Neutrophil (primary cell): ENCODE results near the gene SLC25A39.

Experiments used
- H3K27ac ChIP-seq: fragments of 200-600 bp; sonication (generic); 2 replicates; pipeline ENCODE4 v1.5.1; 2016; ENCODE audit warnings: mild to moderate bottlenecking, moderate library complexity
- H3K27me3 ChIP-seq: fragments of 200-600 bp; sonication (generic); 2 replicates; pipeline ENCODE4 v1.6.0; 2016; ENCODE audit warnings: mild to moderate bottlenecking
- H3K36me3 ChIP-seq: fragments of 200-600 bp; sonication (generic); 2 replicates; pipeline ENCODE4 v1.5.1; 2017
- H3K4me1 ChIP-seq, 2 experiments: fragments of 200-600 bp in 1 of 2; sonication (generic) in 1 of 2; 1 replicate in 1 of 2; 2 replicates in 1 of 2; pipeline versions ENCODE4 v1.5.1 to v1.6.1; 2013 to 2016; ENCODE audit warnings: low read depth in 1 of 2, low read length in 1 of 2, mild to moderate bottlenecking in 1 of 2, moderate library complexity in 1 of 2; ENCODE audit not compliant: control insufficient read depth in 1 of 2, insufficient read depth in 1 of 2
- H3K4me3 ChIP-seq, 2 experiments: fragments of 200-600 bp in 1 of 2; sonication (generic) in 1 of 2; 1 replicate in 1 of 2; 2 replicates in 1 of 2; pipeline ENCODE4 v1.5.1; 2013 to 2016; ENCODE audit warnings: low read depth in 1 of 2, low read length in 1 of 2, mild to moderate bottlenecking in 1 of 2, moderate library complexity in 1 of 2
- H3K9me3 ChIP-seq: fragments of 200-600 bp; sonication (generic); 2 replicates; pipeline ENCODE4 v1.5.1; 2016
- TF ChIP-seq, protein P1 (sequence below): fragments of 200-600 bp; sonication (generic); IDR thresholded peaks from 2 replicates; pipeline ENCODE4 v1.5.1; 2016; ENCODE audit warnings: antibody characterized with exemption

SLC25A39 gene

GRCh38 chr17:44279346-44279665 is 45.3 kb downstream of the SLC25A39 start:
- TF ChIP-seq, protein P1, sequence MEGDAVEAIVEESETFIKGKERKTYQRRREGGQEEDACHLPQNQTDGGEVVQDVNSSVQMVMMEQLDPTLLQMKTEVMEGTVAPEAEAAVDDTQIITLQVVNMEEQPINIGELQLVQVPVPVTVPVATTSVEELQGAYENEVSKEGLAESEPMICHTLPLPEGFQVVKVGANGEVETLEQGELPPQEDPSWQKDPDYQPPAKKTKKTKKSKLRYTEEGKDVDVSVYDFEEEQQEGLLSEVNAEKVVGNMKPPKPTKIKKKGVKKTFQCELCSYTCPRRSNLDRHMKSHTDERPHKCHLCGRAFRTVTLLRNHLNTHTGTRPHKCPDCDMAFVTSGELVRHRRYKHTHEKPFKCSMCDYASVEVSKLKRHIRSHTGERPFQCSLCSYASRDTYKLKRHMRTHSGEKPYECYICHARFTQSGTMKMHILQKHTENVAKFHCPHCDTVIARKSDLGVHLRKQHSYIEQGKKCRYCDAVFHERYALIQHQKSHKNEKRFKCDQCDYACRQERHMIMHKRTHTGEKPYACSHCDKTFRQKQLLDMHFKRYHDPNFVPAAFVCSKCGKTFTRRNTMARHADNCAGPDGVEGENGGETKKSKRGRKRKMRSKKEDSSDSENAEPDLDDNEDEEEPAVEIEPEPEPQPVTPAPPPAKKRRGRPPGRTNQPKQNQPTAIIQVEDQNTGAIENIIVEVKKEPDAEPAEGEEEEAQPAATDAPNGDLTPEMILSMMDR: no peak
- H3K4me3 ChIP-seq: no peak overlapping the region
- H3K4me1 ChIP-seq: no peaks in the 10 kb centered on the region
- peaks cover 61% of the 10 kb centered on the region for H3K27me3 ChIP-seq
- H3K36me3 ChIP-seq: no peaks in the 10 kb centered on the region
- H3K27ac ChIP-seq: no peak overlapping the region
- H3K9me3 ChIP-seq: no peaks in the 10 kb centered on the region

DNA sequence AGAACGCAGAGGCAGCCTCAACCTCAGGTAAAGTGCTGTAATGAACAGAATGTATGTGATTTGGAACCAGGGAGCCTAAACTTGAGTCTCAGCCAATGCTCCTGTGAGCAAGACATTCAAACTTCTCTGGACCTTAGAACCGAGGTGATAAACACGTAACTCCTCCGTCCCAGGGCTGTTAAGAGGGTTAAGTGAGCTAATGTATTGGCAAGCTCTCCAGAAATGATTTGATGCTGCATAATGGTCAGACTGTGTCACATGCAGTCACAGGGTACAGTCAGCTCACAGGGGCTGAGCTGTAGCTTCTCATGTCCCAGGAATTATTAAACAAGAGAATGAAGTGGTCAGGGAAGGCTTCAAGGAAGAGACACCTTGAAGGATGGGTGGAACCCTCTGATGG is 46.6 kb downstream of the SLC25A39 start:
- Histone ChIP-seq H3K9me3 (no peaks in the 10 kb centered on the region), H3K36me3 (no peaks in the 10 kb centered on the region), H3K27ac (no peak overlapping the region), H3K27me3 (peaks cover 72% of the 10 kb centered on the region), H3K4me1 (no peaks in the 10 kb centered on the region), H3K4me3 (no peak overlapping the region)
- TF ChIP-seq, protein P1: no peak

DNA sequence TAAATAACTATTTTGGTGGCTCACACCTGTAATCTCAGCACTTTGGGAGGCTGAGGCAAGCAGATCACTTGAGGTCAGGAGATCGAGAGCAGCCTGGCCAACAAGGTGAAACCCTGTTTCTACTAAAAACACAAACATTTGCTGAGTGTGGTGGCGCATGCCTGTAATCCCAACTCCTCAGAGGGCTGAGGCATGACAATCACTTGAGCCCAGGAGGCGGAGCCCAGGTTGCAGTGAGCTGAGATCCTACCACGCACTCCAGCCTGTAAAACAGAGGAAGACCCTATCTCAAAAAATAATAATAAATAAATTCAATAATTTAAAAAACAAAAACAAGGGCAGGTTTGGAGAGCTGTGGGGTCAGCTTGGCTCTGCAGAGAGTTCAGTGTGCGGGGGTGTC is 51.0 kb downstream of the SLC25A39 start:
- no peaks in the 10 kb centered on the region for H3K9me3 ChIP-seq
- no peak overlapping the region for H3K27ac ChIP-seq
- H3K27me3 ChIP-seq: peaks cover 60% of the 10 kb centered on the region
- no peaks in the 10 kb centered on the region for H3K4me1 ChIP-seq
- TF ChIP-seq, protein P1: no peak
- H3K36me3 ChIP-seq: no peaks in the 10 kb centered on the region
- no peak overlapping the region for H3K4me3 ChIP-seq

- TF ChIP-seq, protein P1: no peak
These were observed 51.7 kb downstream of the SLC25A39 start for GRCh38 chr17:44272954-44273353.

DNA sequence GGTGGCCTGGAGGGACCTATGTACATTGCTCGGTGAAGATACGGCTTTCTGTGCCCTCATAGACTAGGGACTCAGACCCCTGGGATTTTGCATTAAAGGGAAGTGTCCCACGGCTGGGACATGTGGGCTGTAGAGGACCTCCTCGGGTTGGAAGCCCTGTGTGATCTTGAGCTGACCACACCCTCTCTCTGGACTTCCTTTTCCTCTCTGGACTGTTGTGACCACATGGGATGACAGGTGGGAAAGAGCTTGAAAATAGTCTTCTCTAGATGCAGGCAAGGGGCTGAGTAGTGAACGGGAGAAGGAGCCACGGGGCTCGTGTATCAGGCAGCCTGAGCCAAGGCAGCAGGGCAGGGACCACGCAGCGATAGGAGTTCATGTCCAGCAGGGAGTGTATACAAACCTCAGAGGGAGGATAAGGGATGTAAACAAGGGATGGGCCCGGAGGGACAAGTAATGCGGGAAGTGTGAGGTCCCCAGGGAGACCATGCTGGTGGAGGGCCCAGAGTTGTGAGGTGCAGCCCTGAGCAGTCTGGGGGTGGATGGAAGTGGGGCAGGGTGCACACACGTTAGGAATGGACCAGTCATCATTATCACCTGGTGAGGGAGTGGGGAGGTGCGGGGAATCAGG is 52.2 kb downstream of the SLC25A39 start:
- H3K36me3 ChIP-seq: no peaks in the 10 kb centered on the region
- H3K9me3 ChIP-seq: no peaks in the 10 kb centered on the region
- no peaks in the 10 kb centered on the region for H3K4me1 ChIP-seq
- H3K4me3 ChIP-seq: no peak overlapping the region
- H3K27ac ChIP-seq: no peak overlapping the region
- TF ChIP-seq, protein P1: no peak
- H3K27me3 ChIP-seq: peaks cover 48% of the 10 kb centered on the region

More at GRCh38 chr17:44272954-44273353, 51.7 kb downstream of the SLC25A39 start:
- no peaks in the 10 kb centered on the region for H3K36me3 ChIP-seq
- no peak overlapping the region for H3K4me3 ChIP-seq
- H3K27ac ChIP-seq: no peak overlapping the region
- H3K27me3 ChIP-seq: peaks cover 54% of the 10 kb centered on the region
- no peaks in the 10 kb centered on the region for H3K4me1 ChIP-seq
- no peaks in the 10 kb centered on the region for H3K9me3 ChIP-seq
